Activated naive CD8-positive, alpha-beta T cell treated with anti-CD3 and anti-CD28 coated beads for 36 hours (primary cell): ENCODE measurements around the gene ACYP2. TPM values are rescaled to one million over a fixed set of nuclear protein-coding genes. Genes with fewer than 3 reads are reported as not detected.

Experiments
- DNase-seq: peaks from one replicate; pipeline ENCODE4 v3.0.0; 2021
- H3K27ac Mint-ChIP-seq: one replicate; pipeline ENCODE4 v1.8.0; 2022; ENCODE audit warnings: mild to moderate bottlenecking, moderate library complexity, mixed read lengths
- H3K27me3 Mint-ChIP-seq: one replicate; pipeline ENCODE4 v1.8.0; 2022; ENCODE audit warnings: mild to moderate bottlenecking, mixed read lengths
- H3K36me3 Mint-ChIP-seq: one replicate; pipeline ENCODE4 v1.8.0; 2021; ENCODE audit warnings: mild to moderate bottlenecking, mixed read lengths
- H3K4me1 Mint-ChIP-seq: one replicate; pipeline ENCODE4 v1.8.0; 2021; ENCODE audit warnings: mixed read lengths
- H3K4me3 Mint-ChIP-seq: one replicate; pipeline ENCODE4 v1.8.0; 2022; ENCODE audit warnings: mild to moderate bottlenecking, moderate library complexity, mixed read lengths
- H3K9me3 Mint-ChIP-seq: one replicate; pipeline ENCODE4 v1.8.0; 2022; ENCODE audit warnings: mixed read lengths
- total RNA-seq, 2 experiments: library from RNA; stranded (reverse); gene quantifications; one replicate each; pipeline ENCODE4 v1.2.3, GENCODE V29; 2021

ACYP2 gene
- total RNA-seq, 2 experiments from 2014 or later: 6.2 to 7.5 TPM

DNA sequence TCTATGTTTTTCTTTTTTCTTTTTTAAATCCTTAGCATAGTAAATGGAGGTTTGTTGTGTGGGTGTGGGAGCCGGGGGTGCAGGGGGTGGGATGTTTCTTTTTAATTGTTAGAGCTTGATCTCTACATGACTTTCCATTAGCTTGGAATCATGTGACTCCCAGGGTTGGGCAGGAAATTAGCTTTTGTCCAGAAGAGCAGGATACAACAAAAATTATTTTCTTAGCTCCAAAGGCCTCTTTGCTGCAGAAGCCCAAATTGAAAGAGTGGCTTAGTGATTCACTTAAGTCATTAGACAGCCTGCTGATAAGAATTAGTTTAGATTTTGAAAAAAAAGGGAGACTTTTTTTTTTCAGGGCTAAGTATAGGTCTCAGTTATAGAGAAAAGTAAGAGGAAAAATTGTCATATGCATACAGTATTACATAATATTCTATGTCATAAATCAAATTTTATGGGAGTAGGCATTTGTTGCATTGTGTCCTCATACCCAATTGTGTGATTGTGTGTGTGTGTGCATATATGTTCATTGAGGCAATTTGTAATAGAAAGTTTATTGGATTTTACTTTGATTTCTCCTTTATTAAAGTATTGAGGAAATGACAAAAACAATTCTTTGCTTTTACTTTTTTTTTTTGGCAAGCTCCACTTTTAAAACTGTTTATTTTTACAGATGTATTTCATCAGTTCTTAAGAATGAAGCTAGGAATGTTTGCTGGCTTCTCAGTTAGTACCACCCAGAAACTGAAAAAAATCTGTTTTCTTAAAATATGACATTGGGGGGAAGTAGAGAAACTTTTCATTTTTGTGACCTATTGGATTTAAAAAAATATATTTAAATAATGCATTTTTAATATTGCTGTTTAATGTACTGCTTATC lies 93.2 kb downstream of the ACYP2 start:
- H3K27ac Mint-ChIP-seq: no peak overlapping the region
- peaks cover 3% of the 10 kb centered on the region for H3K4me1 Mint-ChIP-seq

DNA sequence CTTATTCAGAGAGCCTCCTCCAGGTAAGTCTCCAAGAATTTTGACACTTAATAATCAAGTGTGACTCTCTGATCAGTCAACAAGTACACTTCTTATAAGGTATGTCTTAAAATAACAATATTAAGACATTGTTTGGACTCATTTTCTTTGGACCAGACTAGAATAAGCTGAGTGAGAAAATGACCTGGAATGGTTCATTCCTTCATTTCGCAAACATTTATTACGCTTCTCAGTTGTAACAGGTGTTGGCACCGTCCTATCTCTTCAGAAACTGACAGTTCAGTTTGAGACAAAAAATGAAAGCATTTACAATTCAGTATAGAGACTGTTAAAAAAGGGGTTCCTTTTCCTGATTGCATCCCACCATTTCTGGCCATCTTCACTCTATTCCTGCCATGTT lies 94.0 kb downstream of the ACYP2 start:
- Mint-ChIP-seq H3K9me3 (peaks cover 8% of the 10 kb centered on the region), H3K4me1 (peaks cover 6% of the 10 kb centered on the region), H3K27me3 (no peaks in the 10 kb centered on the region)

More for the DNA sequence above, 93.2 kb downstream of the ACYP2 start:
- no peak overlapping the region for H3K4me3 Mint-ChIP-seq
- H3K36me3 Mint-ChIP-seq: no peaks in the 10 kb centered on the region
- peaks cover 3% of the 10 kb centered on the region for H3K9me3 Mint-ChIP-seq
- H3K27me3 Mint-ChIP-seq: no peaks in the 10 kb centered on the region
- no peak for DNase-seq

GRCh38 chr2:54212456-54212855 lies 97.0 kb downstream of the ACYP2 start:
- peaks cover 16% of the 10 kb centered on the region for H3K9me3 Mint-ChIP-seq
- no peak overlapping the region for H3K27ac Mint-ChIP-seq
- peaks cover 2% of the 10 kb centered on the region for H3K4me1 Mint-ChIP-seq

More for the DNA sequence above, 94.0 kb downstream of the ACYP2 start:
- DNase-seq: no peak
- no peak overlapping the region for H3K27ac Mint-ChIP-seq
- H3K36me3 Mint-ChIP-seq: peaks cover 4% of the 10 kb centered on the region
- no peak overlapping the region for H3K4me3 Mint-ChIP-seq

DNA sequence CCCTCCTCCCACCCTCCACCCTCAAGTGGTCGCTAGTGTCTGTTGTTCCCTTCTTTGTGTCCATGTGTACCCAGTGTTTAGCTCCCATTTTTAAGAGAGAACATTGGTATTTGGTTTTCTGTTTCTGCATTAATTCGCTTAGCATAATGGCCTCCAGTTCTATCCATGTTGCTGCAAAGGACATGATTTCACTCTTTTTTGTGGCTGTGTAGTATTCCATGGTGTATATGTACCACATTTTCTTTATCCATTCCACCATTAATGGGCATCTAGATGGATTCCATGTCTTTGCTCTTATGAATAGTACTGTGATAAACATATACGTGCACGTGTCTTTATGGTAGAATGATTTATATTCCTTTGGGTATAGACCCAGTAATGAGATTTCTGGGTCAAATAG lies 97.7 kb downstream of the ACYP2 start:
- Mint-ChIP-seq H3K36me3 (peaks cover 13% of the 10 kb centered on the region), H3K27ac (no peak overlapping the region), H3K4me1 (peaks cover 2% of the 10 kb centered on the region), H3K9me3 (peaks cover 16% of the 10 kb centered on the region), H3K4me3 (no peak overlapping the region), H3K27me3 (no peaks in the 10 kb centered on the region)
- no peak for DNase-seq

More at GRCh38 chr2:54212456-54212855, 97.0 kb downstream of the ACYP2 start:
- no peaks in the 10 kb centered on the region for H3K27me3 Mint-ChIP-seq
- no peak for DNase-seq
- H3K36me3 Mint-ChIP-seq: peaks cover 13% of the 10 kb centered on the region
- H3K4me3 Mint-ChIP-seq: no peak overlapping the region

- peaks cover 9% of the 10 kb centered on the region for H3K36me3 Mint-ChIP-seq
- no peaks in the 10 kb centered on the region for H3K9me3 Mint-ChIP-seq
- DNase-seq: no peak
- no peaks in the 10 kb centered on the region for H3K4me1 Mint-ChIP-seq
- H3K4me3 Mint-ChIP-seq: no peak overlapping the region
- H3K27ac Mint-ChIP-seq: no peak overlapping the region
- H3K27me3 Mint-ChIP-seq: no peaks in the 10 kb centered on the region
These were observed 109.6 kb downstream of the ACYP2 start for GRCh38 chr2:54224997-54225396.

- Mint-ChIP-seq H3K4me1 (no peaks in the 10 kb centered on the region), H3K9me3 (no peaks in the 10 kb centered on the region), H3K27me3 (no peaks in the 10 kb centered on the region), H3K27ac (no peak overlapping the region), H3K4me3 (no peak overlapping the region), H3K36me3 (peaks cover 9% of the 10 kb centered on the region)
- DNase-seq: no peak
These were observed 110.8 kb downstream of the ACYP2 start for GRCh38 chr2:54226260-54226659.

GRCh38 chr2:54227798-54228197 lies 112.4 kb downstream of the ACYP2 start:
- no peak for DNase-seq
- no peak overlapping the region for H3K27ac Mint-ChIP-seq
- H3K9me3 Mint-ChIP-seq: no peaks in the 10 kb centered on the region
- no peak overlapping the region for H3K4me3 Mint-ChIP-seq
- H3K36me3 Mint-ChIP-seq: peaks cover 13% of the 10 kb centered on the region
- H3K27me3 Mint-ChIP-seq: no peaks in the 10 kb centered on the region
- no peaks in the 10 kb centered on the region for H3K4me1 Mint-ChIP-seq

GRCh38 chr2:54228945-54229344 lies 113.5 kb downstream of the ACYP2 start:
- Mint-ChIP-seq H3K4me1 (no peaks in the 10 kb centered on the region), H3K27me3 (no peaks in the 10 kb centered on the region), H3K36me3 (peaks cover 11% of the 10 kb centered on the region), H3K27ac (no peak overlapping the region), H3K4me3 (no peak overlapping the region), H3K9me3 (no peaks in the 10 kb centered on the region)
- no peak for DNase-seq

- Mint-ChIP-seq H3K27ac (no peak overlapping the region), H3K4me3 (no peak overlapping the region), H3K36me3 (peaks cover 14% of the 10 kb centered on the region), H3K4me1 (no peaks in the 10 kb centered on the region), H3K9me3 (peaks cover 5% of the 10 kb centered on the region), H3K27me3 (no peaks in the 10 kb centered on the region)
- DNase-seq: no peak
These were observed 118.6 kb downstream of the ACYP2 start for GRCh38 chr2:54233832-54234649.

- H3K27ac Mint-ChIP-seq: no peak overlapping the region
These were observed 122.0 kb downstream of the ACYP2 start for GRCh38 chr2:54237428-54237827.

DNA sequence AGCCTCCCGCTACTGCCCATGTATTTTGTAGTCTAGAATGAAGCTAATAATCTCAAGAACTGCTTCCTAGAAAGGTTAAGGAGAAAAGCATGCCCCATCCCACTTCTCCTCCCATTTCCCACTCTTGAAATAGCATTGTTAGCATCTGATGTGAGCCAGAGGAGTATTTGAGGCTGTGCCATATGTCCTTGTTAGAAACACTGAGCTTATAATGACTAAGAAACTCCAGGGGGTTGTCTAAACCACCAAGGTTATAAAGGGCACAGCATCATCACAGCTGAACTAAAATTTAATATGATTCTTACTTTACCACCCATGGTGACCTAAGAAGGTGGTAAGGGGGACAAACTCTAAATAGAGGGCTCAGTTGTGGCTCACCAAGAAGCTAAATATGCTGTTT lies 124.0 kb downstream of the ACYP2 start:
- no peaks in the 10 kb centered on the region for H3K27me3 Mint-ChIP-seq
- H3K36me3 Mint-ChIP-seq: peaks cover 7% of the 10 kb centered on the region
- DNase-seq: no peak
- no peaks in the 10 kb centered on the region for H3K4me1 Mint-ChIP-seq
- no peak overlapping the region for H3K27ac Mint-ChIP-seq
- no peak overlapping the region for H3K4me3 Mint-ChIP-seq
- H3K9me3 Mint-ChIP-seq: peaks cover 5% of the 10 kb centered on the region

More at GRCh38 chr2:54237428-54237827, 122.0 kb downstream of the ACYP2 start:
- Mint-ChIP-seq H3K9me3 (peaks cover 5% of the 10 kb centered on the region), H3K4me3 (no peak overlapping the region), H3K4me1 (no peaks in the 10 kb centered on the region), H3K36me3 (peaks cover 10% of the 10 kb centered on the region), H3K27me3 (no peaks in the 10 kb centered on the region)
- DNase-seq: no peak

GRCh38 chr2:54240515-54241469 lies 125.4 kb downstream of the ACYP2 start:
- peaks cover 6% of the 10 kb centered on the region for H3K9me3 Mint-ChIP-seq
- H3K4me1 Mint-ChIP-seq: no peaks in the 10 kb centered on the region
- no peak overlapping the region for H3K27ac Mint-ChIP-seq
- H3K4me3 Mint-ChIP-seq: no peak overlapping the region
- H3K36me3 Mint-ChIP-seq: peaks cover 13% of the 10 kb centered on the region
- DNase-seq: no peak
- no peaks in the 10 kb centered on the region for H3K27me3 Mint-ChIP-seq

DNA sequence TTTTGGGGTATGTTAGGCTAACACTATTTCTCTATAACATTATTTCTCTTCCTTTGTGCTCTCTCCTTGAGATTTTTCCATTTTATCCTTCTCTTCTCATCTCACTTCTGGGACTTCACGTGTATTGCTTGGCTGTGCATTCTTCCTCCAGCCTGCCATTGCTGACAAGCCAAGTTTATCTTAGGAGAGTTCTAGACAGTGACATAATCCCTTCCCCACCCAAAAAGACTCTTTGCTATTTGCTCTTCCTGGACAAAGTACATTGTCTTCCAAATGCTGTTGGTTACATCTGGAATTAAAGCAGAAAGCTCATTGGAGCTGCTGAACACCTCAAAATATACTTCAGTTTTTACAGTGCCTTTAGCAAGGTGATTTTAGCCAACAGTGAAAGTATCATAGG lies 131.7 kb downstream of the ACYP2 start:
- no peak for DNase-seq
- Mint-ChIP-seq H3K4me3 (no peak overlapping the region), H3K27me3 (no peaks in the 10 kb centered on the region), H3K4me1 (no peaks in the 10 kb centered on the region), H3K9me3 (peaks cover 1% of the 10 kb centered on the region), H3K27ac (no peak overlapping the region), H3K36me3 (peaks cover 5% of the 10 kb centered on the region)

DNA sequence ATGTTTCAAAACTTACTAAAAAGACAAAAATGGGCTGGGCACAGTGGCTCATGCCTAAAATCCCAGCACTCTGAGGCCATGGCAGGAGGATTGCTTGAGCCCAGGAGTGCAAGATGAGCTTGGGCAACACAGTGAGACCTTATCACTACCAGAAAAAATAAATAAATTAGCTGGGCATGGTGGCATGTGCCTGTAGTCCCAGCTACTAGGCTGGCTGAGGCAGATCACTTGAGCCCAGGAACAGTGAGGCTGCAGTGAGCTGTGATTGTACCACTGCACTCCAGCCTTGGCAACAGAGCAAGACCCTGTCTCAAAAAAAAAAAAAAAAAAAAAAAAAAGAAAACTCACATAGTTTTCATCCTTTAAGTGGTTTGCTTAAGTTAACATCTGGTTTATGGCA lies 134.2 kb downstream of the ACYP2 start:
- Mint-ChIP-seq H3K4me1 (no peaks in the 10 kb centered on the region), H3K36me3 (peaks cover 15% of the 10 kb centered on the region), H3K27ac (no peak overlapping the region), H3K27me3 (no peaks in the 10 kb centered on the region), H3K4me3 (no peak overlapping the region), H3K9me3 (peaks cover 1% of the 10 kb centered on the region)
- DNase-seq: no peak
